Astrocyte (in vitro differentiated cells and primary cell): ENCODE measurements around the gene PTGIR.

ENCODE experiments used
- EZH2 ChIP-seq: IDR thresholded peaks from 2 replicates; pipeline ENCODE4 v1.6.1; 2012; ENCODE audit warnings: mild to moderate bottlenecking, low read length, inconsistent platforms; ENCODE audit not compliant: insufficient read depth
- TF ChIP-seq, protein P1 (sequence below): IDR thresholded peaks from 2 replicates; pipeline ENCODE4 v1.5.1; 2011; ENCODE audit warnings: low read depth, mild to moderate bottlenecking, inconsistent platforms, low read length, moderate library complexity; ENCODE audit not compliant: insufficient read depth

DNA sequence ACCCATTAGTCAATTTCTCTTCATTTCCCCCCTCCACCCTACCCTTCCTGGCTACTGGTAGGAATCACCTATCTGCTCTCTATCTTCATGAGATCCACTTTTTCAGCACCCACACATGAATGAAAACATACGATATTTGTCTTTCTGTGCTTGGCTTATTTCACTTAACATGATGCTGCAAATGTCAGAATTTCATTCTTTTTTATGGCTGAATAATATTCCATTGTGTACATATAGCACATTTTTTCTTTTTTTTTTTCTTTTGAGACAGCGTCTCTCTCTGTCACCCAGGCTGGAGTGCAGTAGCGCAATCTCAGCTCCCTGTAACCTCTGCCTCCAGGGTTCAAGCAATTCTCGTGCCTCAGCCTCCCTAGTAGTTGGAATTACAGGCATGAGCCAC, 33.6 kb downstream of the PTGIR start:
- TF ChIP-seq, protein P1, sequence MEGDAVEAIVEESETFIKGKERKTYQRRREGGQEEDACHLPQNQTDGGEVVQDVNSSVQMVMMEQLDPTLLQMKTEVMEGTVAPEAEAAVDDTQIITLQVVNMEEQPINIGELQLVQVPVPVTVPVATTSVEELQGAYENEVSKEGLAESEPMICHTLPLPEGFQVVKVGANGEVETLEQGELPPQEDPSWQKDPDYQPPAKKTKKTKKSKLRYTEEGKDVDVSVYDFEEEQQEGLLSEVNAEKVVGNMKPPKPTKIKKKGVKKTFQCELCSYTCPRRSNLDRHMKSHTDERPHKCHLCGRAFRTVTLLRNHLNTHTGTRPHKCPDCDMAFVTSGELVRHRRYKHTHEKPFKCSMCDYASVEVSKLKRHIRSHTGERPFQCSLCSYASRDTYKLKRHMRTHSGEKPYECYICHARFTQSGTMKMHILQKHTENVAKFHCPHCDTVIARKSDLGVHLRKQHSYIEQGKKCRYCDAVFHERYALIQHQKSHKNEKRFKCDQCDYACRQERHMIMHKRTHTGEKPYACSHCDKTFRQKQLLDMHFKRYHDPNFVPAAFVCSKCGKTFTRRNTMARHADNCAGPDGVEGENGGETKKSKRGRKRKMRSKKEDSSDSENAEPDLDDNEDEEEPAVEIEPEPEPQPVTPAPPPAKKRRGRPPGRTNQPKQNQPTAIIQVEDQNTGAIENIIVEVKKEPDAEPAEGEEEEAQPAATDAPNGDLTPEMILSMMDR, result no peak
- no peak for TF ChIP-seq EZH2
